Measurements from ENCODE around the gene ACBD6. TPM values are rescaled to one million over a fixed set of nuclear protein-coding genes. Genes with fewer than 3 reads are reported as not detected.

ACBD6 gene
- total and polyA plus RNA-seq, 10 of the 15 experiments (the other 5 are each of a cell fraction or from before 2014, with no cell fraction given): 15.0 to 67.3 (median 55.0) TPM

GRCh38 chr1:180277476-180278193, 224.7 kb downstream of the ACBD6 start:
- Histone ChIP-seq H3K27me3 (replicated peaks in 1 of 2; ENCODE audit: control insufficient read depth in 2 of 2, insufficient read depth in 2 of 2, low read length in 1 of 2) (no peaks in the 10 kb centered on the region), H3K9ac (ENCODE audit: control insufficient read depth, insufficient read depth, low read length) (no peak overlapping the region), H3K27ac (ENCODE audit: control insufficient read depth, insufficient read depth) (no peak overlapping the region), H2AFZ (ENCODE audit: control insufficient read depth, low read depth, low read length) (no peak overlapping the region), H3K79me2 (ENCODE audit: control insufficient read depth, insufficient read depth, low read length) (no peaks in the 10 kb centered on the region), H3K4me1 (ENCODE audit: control insufficient read depth, insufficient read depth, low read length) (no peaks in the 10 kb centered on the region; the same call in 1 of the 2 replicates), H3K36me3 (ENCODE audit: control insufficient read depth in 2 of 2, insufficient read depth in 2 of 2, low read length in 1 of 2) (peaks cover 4 to 8% of the 10 kb centered on the region in 2 experiments), H3K9me3 (replicated peaks; ENCODE audit: control insufficient read depth, insufficient read depth, low read length) (no peaks in the 10 kb centered on the region), H3K4me3 (no peak overlapping the region), H3K4me2 (ENCODE audit: control insufficient read depth, insufficient read depth) (no peak overlapping the region), H4K20me1 (ENCODE audit: control insufficient read depth, insufficient read depth) (no peaks in the 10 kb centered on the region)
- FAIRE-seq (no peak), DNase-seq (ENCODE audit: low read depth, low spot score) (no peak), ATAC-seq (no peak)
- 94% methylated on average over 5 of the region's 5 CpGs for WGBS (ENCODE audit: insufficient coverage, insufficient replicate concordance, low lambda C conversion rate, missing lambda C conversion rate)
- SMC1A ChIA-PET (ENCODE audit: uncharacterized antibody, unreplicated experiment): interaction anchor here (0.9 to 1.6 kb wide), 2 partner anchors 10 to 205 kb away, joined by 4 to 7 read pairs; no protein-coding TSS in a partner anchor
- RAD21 ChIA-PET (ENCODE audit: unreplicated experiment): no interaction called here
- CTCF ChIA-PET: interaction anchor here (1.0 to 1.3 kb wide), 2 partner anchors 13 to 205 kb away, joined by 3 to 4 read pairs; no protein-coding TSS in a partner anchor
- POLR2A ChIA-PET: interaction anchor here (0.5 kb wide), 1 partner anchor 172 kb away, joined by 4 read pairs; no protein-coding TSS in a partner anchor
- no TSS peak for BruUV-seq (replicated peaks)
- in situ Hi-C loops (cut with MboI): no loop called here
- intact Hi-C loops (cut with micrococcal nuclease; ENCODE audit: unreplicated experiment): no loop called here
- TF ChIP-seq, protein P1, sequence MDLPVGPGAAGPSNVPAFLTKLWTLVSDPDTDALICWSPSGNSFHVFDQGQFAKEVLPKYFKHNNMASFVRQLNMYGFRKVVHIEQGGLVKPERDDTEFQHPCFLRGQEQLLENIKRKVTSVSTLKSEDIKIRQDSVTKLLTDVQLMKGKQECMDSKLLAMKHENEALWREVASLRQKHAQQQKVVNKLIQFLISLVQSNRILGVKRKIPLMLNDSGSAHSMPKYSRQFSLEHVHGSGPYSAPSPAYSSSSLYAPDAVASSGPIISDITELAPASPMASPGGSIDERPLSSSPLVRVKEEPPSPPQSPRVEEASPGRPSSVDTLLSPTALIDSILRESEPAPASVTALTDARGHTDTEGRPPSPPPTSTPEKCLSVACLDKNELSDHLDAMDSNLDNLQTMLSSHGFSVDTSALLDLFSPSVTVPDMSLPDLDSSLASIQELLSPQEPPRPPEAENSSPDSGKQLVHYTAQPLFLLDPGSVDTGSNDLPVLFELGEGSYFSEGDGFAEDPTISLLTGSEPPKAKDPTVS (IDR thresholded peaks at IDR 0.05; ENCODE audit: low read depth, low read length): no peak
- no peak for TF ChIP-seq TAF1 (IDR thresholded peaks at IDR 0.05; ENCODE audit: borderline replicate concordance, low read depth, low read length)
- TF ChIP-seq ATF7 (IDR thresholded peaks at IDR 0.05; ENCODE audit: low read depth): no peak
- no peak for TF ChIP-seq BACH1 (IDR thresholded peaks at IDR 0.05; ENCODE audit: borderline replicate concordance)
- no peak for TF ChIP-seq RAD21 (IDR thresholded peaks at IDR 0.05; ENCODE audit: insufficient read depth, low read depth, low read length)
- TF ChIP-seq STAT1 (conservative IDR thresholded peaks at IDR 0.05): no peak
- TF ChIP-seq, protein P2, sequence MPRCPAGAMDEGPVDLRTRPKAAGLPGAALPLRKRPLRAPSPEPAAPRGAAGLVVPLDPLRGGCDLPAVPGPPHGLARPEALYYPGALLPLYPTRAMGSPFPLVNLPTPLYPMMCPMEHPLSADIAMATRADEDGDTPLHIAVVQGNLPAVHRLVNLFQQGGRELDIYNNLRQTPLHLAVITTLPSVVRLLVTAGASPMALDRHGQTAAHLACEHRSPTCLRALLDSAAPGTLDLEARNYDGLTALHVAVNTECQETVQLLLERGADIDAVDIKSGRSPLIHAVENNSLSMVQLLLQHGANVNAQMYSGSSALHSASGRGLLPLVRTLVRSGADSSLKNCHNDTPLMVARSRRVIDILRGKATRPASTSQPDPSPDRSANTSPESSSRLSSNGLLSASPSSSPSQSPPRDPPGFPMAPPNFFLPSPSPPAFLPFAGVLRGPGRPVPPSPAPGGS (IDR thresholded peaks at IDR 0.05; ENCODE audit: borderline replicate concordance, insufficient read depth, low read depth, low read length, poor library complexity, severe bottlenecking): no peak
- TF ChIP-seq KLF5 (IDR thresholded peaks at IDR 0.05; ENCODE audit: partially characterized antibody): no peak
- no peak for TF ChIP-seq MLLT1 (IDR thresholded peaks at IDR 0.05)
- no peak for TF ChIP-seq RUNX3 (IDR thresholded peaks at IDR 0.05; ENCODE audit: low read length)
- TF ChIP-seq SMAD5 (IDR thresholded peaks at IDR 0.05; ENCODE audit: low read depth): no peak
- TF ChIP-seq TCF12 (IDR thresholded peaks at IDR 0.05; ENCODE audit: low read depth, low read length): no peak
- no peak for TF ChIP-seq PAX5 (IDR thresholded peaks at IDR 0.05; ENCODE audit: borderline replicate concordance, low read depth, low read length)
- TF ChIP-seq CHD2 (IDR thresholded peaks at IDR 0.05; ENCODE audit: borderline replicate concordance, low read depth, low read length): no peak
- TF ChIP-seq POU2F2 (IDR thresholded peaks at IDR 0.05; ENCODE audit: borderline replicate concordance, low read depth, low read length): no peak
- TF ChIP-seq ETV6 (conservative IDR thresholded peaks at IDR 0.05 in 1 of 2, IDR thresholded peaks at IDR 0.05 in 1 of 2; ENCODE audit: borderline replicate concordance in 1 of 2, low read depth in 1 of 2): no peak
- TF ChIP-seq BCL11A (IDR thresholded peaks at IDR 0.05; ENCODE audit: low read depth, low read length): no peak
- TF ChIP-seq, protein P3, sequence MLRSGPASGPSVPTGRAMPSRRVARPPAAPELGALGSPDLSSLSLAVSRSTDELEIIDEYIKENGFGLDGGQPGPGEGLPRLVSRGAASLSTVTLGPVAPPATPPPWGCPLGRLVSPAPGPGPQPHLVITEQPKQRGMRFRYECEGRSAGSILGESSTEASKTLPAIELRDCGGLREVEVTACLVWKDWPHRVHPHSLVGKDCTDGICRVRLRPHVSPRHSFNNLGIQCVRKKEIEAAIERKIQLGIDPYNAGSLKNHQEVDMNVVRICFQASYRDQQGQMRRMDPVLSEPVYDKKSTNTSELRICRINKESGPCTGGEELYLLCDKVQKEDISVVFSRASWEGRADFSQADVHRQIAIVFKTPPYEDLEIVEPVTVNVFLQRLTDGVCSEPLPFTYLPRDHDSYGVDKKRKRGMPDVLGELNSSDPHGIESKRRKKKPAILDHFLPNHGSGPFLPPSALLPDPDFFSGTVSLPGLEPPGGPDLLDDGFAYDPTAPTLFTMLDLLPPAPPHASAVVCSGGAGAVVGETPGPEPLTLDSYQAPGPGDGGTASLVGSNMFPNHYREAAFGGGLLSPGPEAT (IDR thresholded peaks at IDR 0.05; ENCODE audit: low read depth): no peak
- TF ChIP-seq STAT3 (IDR thresholded peaks at IDR 0.05; ENCODE audit: low read depth, low read length): no peak

Measured in GM12878 (cell line).